MM.1S (cell line): ENCODE results near the gene SPAG7.

ENCODE experiments used
- DNase-seq: peaks from one replicate; pipeline ENCODE4 v3.0.0-alpha.2; 2015
- H2AFZ ChIP-seq: fragments of 300-600 bp; sonication (generic); 2 replicates; pipeline ENCODE4 v1.6.0; 2016; ENCODE audit warnings: antibody characterized with exemption, low read length
- H3F3A ChIP-seq: fragments of 300-600 bp; sonication (generic); 2 replicates; pipeline ENCODE4 v1.6.1; 2016; ENCODE audit warnings: mild to moderate bottlenecking, antibody characterized with exemption, low read length, moderate library complexity, mixed read lengths; ENCODE audit not compliant: insufficient read depth
- H3K27ac ChIP-seq: fragments of 300-600 bp; sonication (generic); 2 replicates; pipeline ENCODE4 v1.5.1; 2016; ENCODE audit warnings: mild to moderate bottlenecking, low read length
- H3K27me3 ChIP-seq: fragments of 300-600 bp; sonication (generic); replicated peaks from 2 replicates; pipeline ENCODE4 v1.6.0; 2016; ENCODE audit warnings: low read length; ENCODE audit not compliant: insufficient read depth
- H3K36me3 ChIP-seq: fragments of 300-600 bp; sonication (generic); replicated peaks from 2 replicates; pipeline ENCODE4 v1.6.1; 2016; ENCODE audit warnings: mild to moderate bottlenecking, low read length, mixed read lengths; ENCODE audit not compliant: insufficient read depth
- H3K4me1 ChIP-seq: fragments of 300-600 bp; sonication (generic); 2 replicates; pipeline ENCODE4 v1.6.1; 2016; ENCODE audit warnings: low read length, mixed read lengths
- H3K4me2 ChIP-seq: fragments of 300-600 bp; sonication (generic); 2 replicates; pipeline ENCODE4 v1.6.0; 2016; ENCODE audit warnings: low read depth, low read length
- H3K4me3 ChIP-seq: fragments of 300-600 bp; sonication (generic); 2 replicates; pipeline ENCODE4 v1.5.1; 2016; ENCODE audit warnings: low read length, mixed read lengths
- H3K79me2 ChIP-seq: fragments of 300-600 bp; sonication (generic); 2 replicates; pipeline ENCODE4 v1.6.1; 2016; ENCODE audit warnings: mixed run types, low read length, mixed read lengths
- H3K9ac ChIP-seq: fragments of 300-600 bp; sonication (generic); 2 replicates; pipeline ENCODE4 v1.6.1; 2016; ENCODE audit warnings: low read length, mixed read lengths
- H3K9me2 ChIP-seq: fragments of 300-600 bp; sonication (generic); replicated peaks from 2 replicates; pipeline ENCODE4 v1.6.1; 2016; ENCODE audit warnings: mild to moderate bottlenecking, low read length, mixed read lengths; ENCODE audit not compliant: insufficient read depth
- H3K9me3 ChIP-seq: fragments of 300-600 bp; sonication (generic); replicated peaks from 2 replicates; pipeline ENCODE4 v1.6.1; 2016; ENCODE audit warnings: mild to moderate bottlenecking, low read length, mixed read lengths; ENCODE audit not compliant: insufficient read depth
- H4K20me1 ChIP-seq: fragments of 300-600 bp; sonication (generic); 2 replicates; pipeline ENCODE4 v1.6.1; 2016; ENCODE audit warnings: mild to moderate bottlenecking, low read length, moderate library complexity, mixed read lengths; ENCODE audit not compliant: insufficient read depth
- CTCF ChIP-seq: fragments of 300-600 bp; sonication (generic); IDR thresholded peaks from 2 replicates; pipeline ENCODE4 v1.5.1; 2016; ENCODE audit warnings: antibody characterized with exemption, low read length, mixed read lengths
- EZH2 ChIP-seq: fragments of 300-600 bp; sonication (generic); optimal IDR thresholded peaks from 2 replicates; pipeline ENCODE3; 2017; ENCODE audit warnings: low read depth, mild to moderate bottlenecking, antibody characterized with exemption, low read length, mixed read lengths
- EZH2phosphoT487 ChIP-seq: fragments of 300-600 bp; sonication (generic); IDR thresholded peaks from 2 replicates; pipeline ENCODE4 v1.6.1; 2018; ENCODE audit warnings: antibody characterized with exemption, low read length

Gene SPAG7

GRCh38 chr17:5003214-5003867 is 35.7 kb upstream of the SPAG7 start:
- Histone ChIP-seq H3K79me2 (peaks cover 11% of the 10 kb centered on the region), H3F3A (no peaks in the 10 kb centered on the region), H3K27ac (no peak overlapping the region), H3K9me3 (no peaks in the 10 kb centered on the region), H3K4me2 (no peak overlapping the region), H3K4me3 (no peak overlapping the region), H3K4me1 (peaks cover 9% of the 10 kb centered on the region), H3K27me3 (no peaks in the 10 kb centered on the region), H3K9me2 (no peaks in the 10 kb centered on the region), H4K20me1 (no peaks in the 10 kb centered on the region), H3K9ac (no peak overlapping the region), H2AFZ (no peak overlapping the region), H3K36me3 (no peaks in the 10 kb centered on the region)
- no peak for DNase-seq
- TF ChIP-seq EZH2, result no peak
- TF ChIP-seq CTCF, result no peak
- TF ChIP-seq EZH2phosphoT487, result no peak

- no peak overlapping the region for H3K9ac ChIP-seq
- no peak overlapping the region for H3K27ac ChIP-seq
- H3K4me1 ChIP-seq, result peaks cover 10% of the 10 kb centered on the region
- no peaks in the 10 kb centered on the region for H3F3A ChIP-seq
- DNase-seq, result no peak
- no peak overlapping the region for H3K4me3 ChIP-seq
- no peaks in the 10 kb centered on the region for H4K20me1 ChIP-seq
- no peak overlapping the region for H3K4me2 ChIP-seq
- peaks cover 15% of the 10 kb centered on the region for H3K79me2 ChIP-seq
- no peaks in the 10 kb centered on the region for H3K9me2 ChIP-seq
- no peaks in the 10 kb centered on the region for H3K36me3 ChIP-seq
- H3K27me3 ChIP-seq, result no peaks in the 10 kb centered on the region
- no peak overlapping the region for H2AFZ ChIP-seq
- TF ChIP-seq CTCF (no peak), EZH2phosphoT487 (no peak), EZH2 (no peak)
- H3K9me3 ChIP-seq, result no peaks in the 10 kb centered on the region
Measured at GRCh38 chr17:5002121-5002788, 34.6 kb upstream of the SPAG7 start.

- H3K36me3 ChIP-seq, result no peaks in the 10 kb centered on the region
- H3K9me2 ChIP-seq, result no peaks in the 10 kb centered on the region
- no peak overlapping the region for H3K4me2 ChIP-seq
Measured at GRCh38 chr17:5000237-5000639, 32.6 kb upstream of the SPAG7 start.

More at GRCh38 chr17:5000237-5000639, 32.6 kb upstream of the SPAG7 start:
- no peak for DNase-seq
- Histone ChIP-seq H3F3A (peaks cover 2% of the 10 kb centered on the region; the same call in 1 of the 2 replicates), H2AFZ (no peak overlapping the region), H3K27ac (no peak overlapping the region), H3K9ac (no peak overlapping the region), H3K79me2 (peaks cover 15% of the 10 kb centered on the region), H3K9me3 (no peaks in the 10 kb centered on the region), H3K4me1 (peaks cover 18% of the 10 kb centered on the region), H3K4me3 (no peak overlapping the region), H4K20me1 (no peaks in the 10 kb centered on the region), H3K27me3 (no peaks in the 10 kb centered on the region; the same call in 1 of the 2 replicates)
- TF ChIP-seq EZH2 (no peak), CTCF (no peak), EZH2phosphoT487 (no peak)
